HEK293 (cell line): ENCODE measurements around the gene FBP1.

Experiments
- CTCF ChIA-PET: fragments of 350-600 bp; formaldehyde crosslinking; extraction: SDS; loops from one replicate; lab custom pipeline; 2021; ENCODE audit warnings: antibody characterized with exemption; lab: Yijun Ruan, JAX
- POLR2A ChIA-PET: fragments of 300-600 bp; formaldehyde crosslinking; extraction: SDS; loops from one replicate; lab custom pipeline; 2020; ENCODE audit warnings: antibody characterized with exemption, inconsistent platforms; lab: Yijun Ruan, JAX
- H3K27ac ChIP-seq: fragments of 200-500 bp; sonication (Bioruptor generic); 2 replicates; pipeline ENCODE4 v1.5.1; 2014; ENCODE audit warnings: low read depth, low read length, control low read depth, inconsistent platforms; ENCODE audit errors: extremely low read depth
- H3K36me3 ChIP-seq, 2 experiments: fragments of 200-500 bp in 1 of 2; sonication (Bioruptor generic) in 1 of 2; 1 replicate in 1 of 2; 2 replicates in 1 of 2; pipeline ENCODE4 v1.5.1; 2014 to 2017; ENCODE audit warnings: inconsistent platforms in 2 of 2, low read length in 2 of 2; ENCODE audit not compliant: control insufficient read depth in 2 of 2, insufficient read depth in 1 of 2
- H3K4me1 ChIP-seq: fragments of 200-500 bp; sonication (Bioruptor generic); 2 replicates; pipeline ENCODE4 v1.5.1; 2014; ENCODE audit warnings: mild to moderate bottlenecking, low read length, inconsistent platforms; ENCODE audit not compliant: control insufficient read depth, insufficient read depth
- H3K4me3 ChIP-seq: 2 replicates; pipeline ENCODE4 v1.5.1; 2011; ENCODE audit warnings: low read depth, mild to moderate bottlenecking, control low read depth, low read length, moderate library complexity
- H3K9me3 ChIP-seq: fragments of 200-500 bp; sonication (Bioruptor generic); 2 replicates; pipeline ENCODE4 v1.5.1; 2014; ENCODE audit warnings: low read depth, low read length, inconsistent platforms; ENCODE audit not compliant: control insufficient read depth, insufficient read depth
- GLIS2 ChIP-seq: fragments of 450-650 bp; formaldehyde crosslinking; IDR thresholded peaks from 2 replicates; pipeline ENCODE4 v1.5.1; 2016; ENCODE audit warnings: missing biosample characterization, missing genetic modification characterization
- HIC1 ChIP-seq: fragments of 450-650 bp; formaldehyde crosslinking; IDR thresholded peaks from 2 replicates; pipeline ENCODE4 v1.5.1; 2016; ENCODE audit warnings: missing biosample characterization, missing genetic modification characterization
- HOXC10 ChIP-seq: sonication (generic); formaldehyde crosslinking; IDR thresholded peaks from 2 replicates; pipeline ENCODE4 v1.8.1; 2023; ENCODE audit warnings: mild to moderate bottlenecking, missing genetic modification reagents
- HOXD13 ChIP-seq: sonication (generic); formaldehyde crosslinking; IDR thresholded peaks from 2 replicates; pipeline ENCODE4 v1.8.0; 2022; ENCODE audit warnings: missing genetic modification reagents, borderline replicate concordance
- KLF1 ChIP-seq: fragments of 450-650 bp; formaldehyde crosslinking; IDR thresholded peaks from 2 replicates; pipeline ENCODE4 v1.5.1; 2016; ENCODE audit warnings: missing biosample characterization, missing genetic modification characterization
- SCRT1 ChIP-seq: fragments of 450-650 bp; formaldehyde crosslinking; IDR thresholded peaks from 2 replicates; pipeline ENCODE4 v1.5.1; 2016; ENCODE audit warnings: missing biosample characterization, missing genetic modification characterization, borderline replicate concordance
- SP2 ChIP-seq: fragments of 450-650 bp; formaldehyde crosslinking; IDR thresholded peaks from 2 replicates; pipeline ENCODE4 v1.5.1; 2016; ENCODE audit warnings: missing biosample characterization, missing genetic modification characterization
- ZBTB7A ChIP-seq: fragments of 450-650 bp; formaldehyde crosslinking; IDR thresholded peaks from 2 replicates; pipeline ENCODE4 v1.5.1; 2016; ENCODE audit warnings: low read depth, missing biosample characterization, missing genetic modification characterization
- ZBTB8A ChIP-seq: fragments of 450-650 bp; formaldehyde crosslinking; IDR thresholded peaks from 2 replicates; pipeline ENCODE4 v1.5.1; 2016; ENCODE audit warnings: missing biosample characterization, missing genetic modification characterization
- ZNF140 ChIP-seq: fragments of 450-650 bp; formaldehyde crosslinking; IDR thresholded peaks from 2 replicates; pipeline ENCODE4 v1.5.1; 2016; ENCODE audit warnings: missing biosample characterization, missing genetic modification characterization
- ZNF148 ChIP-seq: fragments of 450-650 bp; formaldehyde crosslinking; IDR thresholded peaks from 2 replicates; pipeline ENCODE4 v1.5.0; 2017; ENCODE audit warnings: missing biosample characterization, missing genetic modification characterization, borderline replicate concordance
- ZNF175 ChIP-seq: fragments of 450-650 bp; formaldehyde crosslinking; IDR thresholded peaks from 2 replicates; pipeline ENCODE4 v1.5.1; 2016; ENCODE audit warnings: missing biosample characterization, missing genetic modification characterization
- ZNF221 ChIP-seq: fragments of 450-650 bp; formaldehyde crosslinking; IDR thresholded peaks from 2 replicates; pipeline ENCODE4 v1.5.1; 2017; ENCODE audit warnings: missing biosample characterization, missing genetic modification characterization, borderline replicate concordance
- ZNF341 ChIP-seq: fragments of 450-650 bp; formaldehyde crosslinking; IDR thresholded peaks from 2 replicates; pipeline ENCODE4; 2016; ENCODE audit warnings: low read depth, missing biosample characterization, missing genetic modification characterization
- ZNF37A ChIP-seq: fragments of 450-650 bp; IDR thresholded peaks from 2 replicates; pipeline ENCODE4 v1.5.1; 2018; ENCODE audit warnings: missing biosample characterization, missing genetic modification characterization
- ZNF391 ChIP-seq: fragments of 450-650 bp; formaldehyde crosslinking; IDR thresholded peaks from 2 replicates; pipeline ENCODE4 v1.5.1; 2016; ENCODE audit warnings: low read depth, missing biosample characterization, missing genetic modification characterization, borderline replicate concordance
- ZNF394 ChIP-seq: fragments of 450-650 bp; formaldehyde crosslinking; IDR thresholded peaks from 2 replicates; pipeline ENCODE4 v1.5.1; 2016; ENCODE audit warnings: missing biosample characterization, missing genetic modification characterization, mild to moderate bottlenecking, moderate library complexity, borderline replicate concordance
- ZNF501 ChIP-seq: fragments of 450-650 bp; formaldehyde crosslinking; IDR thresholded peaks from 2 replicates; pipeline ENCODE4 v1.5.1; 2016; ENCODE audit warnings: missing biosample characterization, missing genetic modification characterization
- ZNF544 ChIP-seq: fragments of 450-650 bp; formaldehyde crosslinking; IDR thresholded peaks from 2 replicates; pipeline ENCODE4 v1.5.0; 2017; ENCODE audit warnings: missing biosample characterization, missing genetic modification characterization
- ZNF701 ChIP-seq: fragments of 450-650 bp; formaldehyde crosslinking; IDR thresholded peaks from 2 replicates; pipeline ENCODE4 v1.5.1; 2016; ENCODE audit warnings: missing biosample characterization, missing genetic modification characterization
- ZNF707 ChIP-seq: fragments of 450-650 bp; formaldehyde crosslinking; IDR thresholded peaks from 2 replicates; pipeline ENCODE4 v1.5.1; 2016; ENCODE audit warnings: missing biosample characterization, missing genetic modification characterization
- ZNF792 ChIP-seq: fragments of 450-650 bp; formaldehyde crosslinking; IDR thresholded peaks from 2 replicates; pipeline ENCODE4 v1.5.1; 2016; ENCODE audit warnings: missing biosample characterization, missing genetic modification characterization
- TF ChIP-seq, protein P1 (sequence below): fragments of 450-650 bp; formaldehyde crosslinking; IDR thresholded peaks from 2 replicates; pipeline ENCODE4 v1.5.1; 2017; ENCODE audit warnings: missing biosample characterization, missing genetic modification characterization
- TF ChIP-seq, protein P2 (sequence below): sonication (generic); formaldehyde crosslinking; IDR thresholded peaks from 2 replicates; pipeline ENCODE4 v1.8.1; 2022; ENCODE audit warnings: mild to moderate bottlenecking, moderate library complexity, missing genetic modification reagents
- TF ChIP-seq, protein P3 (sequence below): fragments of 450-650 bp; formaldehyde crosslinking; IDR thresholded peaks from 2 replicates; pipeline ENCODE4 v1.5.1; 2016; ENCODE audit warnings: missing biosample characterization, missing genetic modification characterization

FBP1 gene

DNA sequence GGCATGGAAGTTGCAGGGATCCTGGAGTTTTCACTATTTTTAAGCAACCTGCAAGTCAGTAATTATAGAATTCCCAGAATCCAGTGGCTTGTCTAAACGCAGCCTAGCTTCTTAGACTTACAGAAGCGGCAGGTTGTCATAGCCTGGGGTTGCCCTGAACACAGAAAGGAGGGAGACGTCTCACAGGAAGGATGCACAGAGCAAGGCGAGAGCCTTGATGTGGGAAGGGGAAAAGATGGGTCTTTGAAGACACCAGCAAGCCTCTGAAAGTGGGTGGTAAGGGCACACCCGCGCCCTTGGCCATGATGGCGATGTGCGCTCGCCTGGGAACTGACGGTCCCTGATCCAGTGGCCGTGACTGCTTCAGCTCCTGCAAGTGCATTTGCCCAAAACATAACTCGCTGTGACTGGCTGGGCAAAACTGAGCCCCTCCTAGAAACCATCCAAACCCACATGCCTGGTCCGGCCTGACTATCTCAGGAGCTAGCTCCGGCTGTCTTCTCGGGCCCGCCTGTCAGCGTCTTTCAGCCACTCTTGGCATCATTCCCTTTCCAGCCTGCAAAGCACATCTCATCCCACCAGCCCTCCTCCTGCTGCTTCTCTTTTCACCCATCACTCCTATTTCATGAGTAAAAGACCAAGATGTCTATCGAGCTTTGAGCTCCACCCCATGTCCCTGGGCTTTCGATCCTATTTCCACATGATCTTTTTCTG lies 17.1 kb downstream of the FBP1 start (continued):
- TF ChIP-seq HIC1 (no peak), ZNF221 (tag by site-specific recombination) (no peak), SCRT1 (tag by site-specific recombination) (no peak), ZNF394 (tag by site-specific recombination) (no peak), ZNF148 (tag by site-specific recombination) (no peak), ZBTB7A (tag by site-specific recombination) (no peak)
- TF ChIP-seq, protein P1, sequence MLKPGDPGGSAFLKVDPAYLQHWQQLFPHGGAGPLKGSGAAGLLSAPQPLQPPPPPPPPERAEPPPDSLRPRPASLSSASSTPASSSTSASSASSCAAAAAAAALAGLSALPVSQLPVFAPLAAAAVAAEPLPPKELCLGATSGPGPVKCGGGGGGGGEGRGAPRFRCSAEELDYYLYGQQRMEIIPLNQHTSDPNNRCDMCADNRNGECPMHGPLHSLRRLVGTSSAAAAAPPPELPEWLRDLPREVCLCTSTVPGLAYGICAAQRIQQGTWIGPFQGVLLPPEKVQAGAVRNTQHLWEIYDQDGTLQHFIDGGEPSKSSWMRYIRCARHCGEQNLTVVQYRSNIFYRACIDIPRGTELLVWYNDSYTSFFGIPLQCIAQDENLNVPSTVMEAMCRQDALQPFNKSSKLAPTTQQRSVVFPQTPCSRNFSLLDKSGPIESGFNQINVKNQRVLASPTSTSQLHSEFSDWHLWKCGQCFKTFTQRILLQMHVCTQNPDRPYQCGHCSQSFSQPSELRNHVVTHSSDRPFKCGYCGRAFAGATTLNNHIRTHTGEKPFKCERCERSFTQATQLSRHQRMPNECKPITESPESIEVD (tag by site-specific recombination), result no peak
- TF ChIP-seq, protein P2, sequence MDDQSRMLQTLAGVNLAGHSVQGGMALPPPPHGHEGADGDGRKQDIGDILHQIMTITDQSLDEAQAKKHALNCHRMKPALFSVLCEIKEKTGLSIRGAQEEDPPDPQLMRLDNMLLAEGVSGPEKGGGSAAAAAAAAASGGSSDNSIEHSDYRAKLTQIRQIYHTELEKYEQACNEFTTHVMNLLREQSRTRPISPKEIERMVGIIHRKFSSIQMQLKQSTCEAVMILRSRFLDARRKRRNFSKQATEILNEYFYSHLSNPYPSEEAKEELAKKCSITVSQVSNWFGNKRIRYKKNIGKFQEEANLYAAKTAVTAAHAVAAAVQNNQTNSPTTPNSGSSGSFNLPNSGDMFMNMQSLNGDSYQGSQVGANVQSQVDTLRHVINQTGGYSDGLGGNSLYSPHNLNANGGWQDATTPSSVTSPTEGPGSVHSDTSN (CRISPR knock-in tag), result no peak

DNA sequence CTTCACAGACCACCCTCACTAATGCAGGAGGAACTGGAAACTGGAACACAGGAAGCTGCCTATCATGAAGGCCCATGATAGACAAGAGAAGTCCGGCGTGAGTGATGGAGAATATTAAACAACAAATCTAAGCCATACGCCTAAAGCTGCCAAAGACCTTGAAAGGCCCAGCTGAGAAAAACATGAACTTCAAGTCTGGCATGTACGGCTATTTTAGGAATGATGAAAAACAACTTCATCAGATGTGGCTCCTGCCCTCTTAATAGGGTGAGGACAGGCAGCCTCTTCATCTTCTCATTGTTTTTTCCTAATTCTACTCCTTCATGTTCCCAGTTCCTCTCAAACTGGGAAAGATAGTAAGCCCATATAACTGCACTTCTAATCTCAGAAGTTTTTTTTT lies 20.3 kb downstream of the FBP1 start:
- no peak for TF ChIP-seq ZNF37A (tag by site-specific recombination)
- TF ChIP-seq GLIS2 (tag by site-specific recombination), result no peak
- no peak for TF ChIP-seq ZNF175
- no peak for TF ChIP-seq ZNF544 (tag by site-specific recombination)
- TF ChIP-seq ZNF701, result no peak
- TF ChIP-seq SP2, result no peak
- TF ChIP-seq, all 188 proteins: peak for 0
- H3K27ac ChIP-seq, result no peak overlapping the region
- ChIA-PET POLR2A (no interaction called here), CTCF (interaction anchor here (1.1 kb wide), 1 partner anchor 15 kb away, joined by 3 read pairs; no protein-coding TSS in a partner anchor)
- H3K4me3 ChIP-seq, result no peak overlapping the region
- H3K36me3 ChIP-seq, result no peaks in the 10 kb centered on the region
- H3K4me1 ChIP-seq, result no peaks in the 10 kb centered on the region
- H3K9me3 ChIP-seq, result no peaks in the 10 kb centered on the region

GRCh38 chr9:94613003-94613402 lies 26.3 kb downstream of the FBP1 start:
- Histone ChIP-seq H3K4me3 (no peak overlapping the region), H3K9me3 (no peaks in the 10 kb centered on the region), H3K36me3 (no peaks in the 10 kb centered on the region), H3K27ac (no peak overlapping the region), H3K4me1 (no peaks in the 10 kb centered on the region)
- CTCF ChIA-PET, result interaction anchor here (0.5 kb wide), 1 partner anchor 553 kb away, joined by 3 read pairs; no protein-coding TSS in a partner anchor
- POLR2A ChIA-PET, result no interaction called here
- TF ChIP-seq, protein P3, sequence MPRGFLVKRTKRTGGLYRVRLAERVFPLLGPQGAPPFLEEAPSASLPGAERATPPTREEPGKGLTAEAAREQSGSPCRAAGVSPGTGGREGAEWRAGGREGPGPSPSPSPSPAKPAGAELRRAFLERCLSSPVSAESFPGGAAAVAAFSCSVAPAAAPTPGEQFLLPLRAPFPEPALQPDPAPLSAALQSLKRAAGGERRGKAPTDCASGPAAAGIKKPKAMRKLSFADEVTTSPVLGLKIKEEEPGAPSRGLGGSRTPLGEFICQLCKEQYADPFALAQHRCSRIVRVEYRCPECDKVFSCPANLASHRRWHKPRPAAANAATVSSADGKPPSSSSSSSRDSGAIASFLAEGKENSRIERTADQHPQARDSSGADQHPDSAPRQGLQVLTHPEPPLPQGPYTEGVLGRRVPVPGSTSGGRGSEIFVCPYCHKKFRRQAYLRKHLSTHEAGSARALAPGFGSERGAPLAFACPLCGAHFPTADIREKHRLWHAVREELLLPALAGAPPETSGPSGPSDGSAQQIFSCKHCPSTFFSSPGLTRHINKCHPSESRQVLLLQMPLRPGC, result no peak
- TF ChIP-seq ZNF792 (no peak), ZNF341 (tag by site-specific recombination) (no peak), ZBTB8A (tag by site-specific recombination) (no peak), ZNF37A (tag by site-specific recombination) (no peak), ZNF391 (tag by site-specific recombination) (no peak), ZNF707 (tag by site-specific recombination) (no peak), KLF1 (tag by site-specific recombination) (no peak), ZNF501 (tag by site-specific recombination) (no peak), HOXC10 (no peak), ZNF140 (no peak), HOXD13 (CRISPR knock-in tag) (no peak)
